SHP77 treated with DMSO at 0.1 percent for 48 hours (cell line): ENCODE measurements around the gene ASGR2.
"Not testable (repeated sequence)": the region's sequence is repeated elsewhere in the genome, so short reads cannot be mapped to it uniquely, and the experiment has no call there.

Source experiments
- DNase-seq: peaks from one replicate; lab custom pipeline; 2025; lab: John Stamatoyannopoulos, UW

The ASGR2 gene

GRCh38 chr17:7098802-7099459 lies 15.7 kb downstream of the ASGR2 start:
- DNase-seq = no peak

GRCh38 chr17:7097940-7098339 lies 16.7 kb downstream of the ASGR2 start:
- DNase-seq = no peak

GRCh38 chr17:7095625-7096024 lies 19.0 kb downstream of the ASGR2 start:
- DNase-seq = no peak

- DNase-seq = no peak
These were observed 20.0 kb downstream of the ASGR2 start for GRCh38 chr17:7094652-7095019.

DNA sequence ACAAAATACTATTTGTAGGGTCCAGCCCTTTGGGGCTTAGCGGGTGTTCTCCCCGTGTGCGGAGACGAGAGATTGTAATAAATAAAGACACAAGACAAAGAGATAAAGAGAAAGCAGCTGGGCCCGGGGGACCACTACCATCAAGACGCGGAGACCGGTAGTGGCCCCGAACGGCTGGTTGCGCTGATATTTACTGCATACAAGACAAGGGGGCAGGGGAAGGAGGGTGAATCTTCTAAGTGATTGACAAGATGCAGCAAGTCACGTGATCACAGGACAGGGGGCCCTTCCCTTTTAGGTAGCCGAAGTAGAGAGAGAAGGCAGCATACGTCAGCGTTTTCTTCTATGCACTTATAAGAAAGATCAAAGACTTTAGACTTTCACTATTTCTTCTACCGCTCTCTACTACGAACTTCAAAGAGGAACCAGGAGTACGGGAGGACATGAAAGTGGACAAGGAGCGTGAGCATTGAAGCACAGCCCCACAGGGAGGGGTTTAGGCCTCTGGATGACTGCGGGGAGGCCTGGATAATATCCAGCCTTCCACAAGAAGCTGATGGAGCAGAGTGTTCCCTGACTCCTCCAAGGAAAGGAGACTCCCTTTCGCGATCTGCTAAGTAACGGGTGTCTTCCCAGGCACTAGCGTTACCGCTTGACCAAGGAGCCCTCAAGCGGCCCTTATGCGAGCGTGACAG lies 23.2 kb downstream of the ASGR2 start:
- DNase-seq = not testable (repeated sequence)

DNA sequence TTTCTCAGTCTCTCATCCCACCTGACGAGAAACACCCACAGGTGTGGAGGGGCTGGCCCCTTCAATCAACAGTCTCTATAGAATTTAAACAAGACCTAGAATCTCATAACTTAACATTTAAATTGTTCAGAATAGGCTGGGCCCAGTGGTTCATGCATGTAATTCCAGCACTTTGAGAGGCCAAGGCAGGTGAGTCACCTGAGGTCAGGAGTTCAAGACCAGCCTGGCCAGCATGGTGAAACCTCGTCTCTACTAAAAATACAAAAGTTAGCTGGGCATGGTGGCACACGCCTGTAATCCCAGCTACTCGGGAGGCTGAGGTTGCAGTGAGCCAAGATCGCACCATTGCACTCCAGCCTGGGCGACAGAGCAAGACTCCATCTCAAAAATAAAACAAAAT lies 25.1 kb downstream of the ASGR2 start:
- not testable (repeated sequence) for DNase-seq

DNA sequence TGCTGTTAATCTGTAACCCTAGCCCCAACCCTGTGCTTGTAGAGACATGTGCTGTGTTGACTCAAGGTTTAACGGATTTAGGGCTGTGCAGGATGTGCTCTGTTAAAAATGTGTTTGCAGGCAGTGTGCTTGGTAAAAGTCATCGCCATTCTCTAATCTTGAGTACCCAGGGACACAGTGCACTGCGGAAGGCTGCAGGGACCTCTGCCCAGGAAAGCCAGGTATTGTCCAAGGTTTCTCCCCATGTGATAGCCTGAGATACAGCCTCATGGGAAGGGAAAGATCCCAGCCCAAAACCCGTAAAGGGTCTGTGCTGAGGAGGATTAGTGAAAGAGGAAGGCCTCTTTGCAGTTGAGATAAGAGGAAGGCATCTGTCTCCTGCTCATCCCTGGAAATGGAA lies 26.2 kb downstream of the ASGR2 start:
- not testable (repeated sequence) for DNase-seq

DNA sequence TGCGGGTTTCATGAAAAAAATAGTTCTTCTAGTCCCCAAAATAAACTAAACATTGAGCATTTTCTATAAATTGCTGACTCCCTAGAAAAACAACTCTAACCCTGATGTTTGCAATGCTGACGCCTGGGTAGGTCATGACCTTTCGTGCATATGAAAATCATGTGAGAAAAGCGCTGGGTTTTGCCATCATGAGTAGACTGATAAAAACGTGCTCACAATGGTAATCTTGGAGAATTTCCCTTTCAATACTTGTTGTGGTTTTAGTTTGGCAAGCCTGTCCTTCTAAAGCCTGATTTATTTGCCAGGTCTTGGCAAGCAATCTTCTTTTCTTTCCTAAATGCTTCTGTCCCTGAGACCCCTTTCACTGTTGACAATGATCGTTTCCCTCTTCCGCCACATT lies 30.5 kb downstream of the ASGR2 start:
- no peak for DNase-seq

DNA sequence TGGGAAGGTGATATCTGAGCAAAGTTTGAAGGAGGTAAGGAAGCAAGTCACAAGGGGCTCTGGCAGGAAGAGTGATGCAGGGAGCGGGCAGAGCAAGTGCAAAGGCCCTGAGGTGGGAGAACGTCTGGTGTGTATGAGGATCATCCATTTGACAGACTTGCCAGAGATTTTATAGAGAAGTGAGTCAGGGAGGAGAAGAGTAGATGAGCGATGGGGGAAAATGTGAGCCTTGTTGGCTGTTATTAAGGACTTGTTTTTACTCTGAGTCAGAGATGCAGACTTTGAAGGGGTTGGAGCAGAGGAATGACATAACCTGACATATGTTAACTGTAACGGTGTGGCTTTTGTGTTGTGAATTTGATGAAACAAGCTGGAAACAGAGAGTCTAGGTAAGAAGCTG lies 31.0 kb downstream of the ASGR2 start:
- no peak for DNase-seq

- DNase-seq = no peak
These were observed 33.1 kb downstream of the ASGR2 start for GRCh38 chr17:7081341-7082062.

DNA sequence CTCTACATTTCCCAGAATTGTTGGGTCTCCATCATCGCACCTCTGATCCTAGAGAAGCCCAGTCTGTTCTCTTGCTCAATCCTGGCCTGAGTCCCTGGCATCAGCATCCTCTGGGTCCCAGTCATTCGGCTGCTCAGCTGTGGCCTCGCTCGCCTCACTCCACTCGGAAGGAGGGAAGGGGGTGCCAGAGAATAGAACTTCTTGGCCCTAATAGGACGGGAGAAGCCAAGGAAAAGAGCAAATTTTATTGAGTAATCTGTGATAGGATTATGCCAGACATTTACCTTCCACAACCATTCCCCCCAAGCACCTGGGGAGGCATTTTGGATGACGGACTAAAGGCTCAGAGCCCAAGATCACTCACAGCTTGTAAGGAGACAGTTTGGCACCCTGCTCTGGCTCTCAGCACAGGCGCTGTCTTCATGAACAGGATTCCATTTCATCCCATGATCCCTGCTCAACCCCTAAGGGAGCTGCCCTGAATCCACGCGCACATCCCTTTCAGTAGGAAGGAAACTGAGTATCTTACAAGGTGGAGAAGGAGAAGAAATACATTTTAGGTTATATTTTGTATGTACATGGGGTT lies 34.1 kb downstream of the ASGR2 start:
- no peak for DNase-seq

- DNase-seq = no peak
These were observed 34.8 kb downstream of the ASGR2 start, which contains the start of gene CLEC10A for GRCh38 chr17:7079581-7080455. TSS of gene CLEC10A (minus strand) at chr17:7080251. CDS start at chr17:7078812, 1,439 bp downstream.

DNA sequence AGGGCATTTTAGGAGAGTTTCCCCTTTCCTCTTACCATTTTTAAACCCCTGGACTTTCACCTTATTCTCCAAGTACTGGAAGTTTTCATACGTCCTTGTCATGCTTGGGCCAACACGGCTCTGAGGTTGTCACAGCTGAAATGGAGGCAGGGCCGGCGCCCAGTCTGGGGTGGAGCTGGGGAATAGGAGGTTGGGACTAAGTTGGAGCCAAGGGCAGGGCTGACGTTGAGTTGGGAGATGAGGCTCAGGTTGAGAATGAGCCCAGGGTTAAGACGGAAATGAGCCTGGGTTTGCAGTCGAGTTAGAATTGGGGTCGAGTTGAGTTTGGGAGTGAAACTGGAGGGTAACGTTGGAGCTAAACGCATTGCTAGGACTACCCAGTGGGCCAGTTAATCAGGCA lies 35.9 kb downstream of the ASGR2 start:
- no peak for DNase-seq

DNA sequence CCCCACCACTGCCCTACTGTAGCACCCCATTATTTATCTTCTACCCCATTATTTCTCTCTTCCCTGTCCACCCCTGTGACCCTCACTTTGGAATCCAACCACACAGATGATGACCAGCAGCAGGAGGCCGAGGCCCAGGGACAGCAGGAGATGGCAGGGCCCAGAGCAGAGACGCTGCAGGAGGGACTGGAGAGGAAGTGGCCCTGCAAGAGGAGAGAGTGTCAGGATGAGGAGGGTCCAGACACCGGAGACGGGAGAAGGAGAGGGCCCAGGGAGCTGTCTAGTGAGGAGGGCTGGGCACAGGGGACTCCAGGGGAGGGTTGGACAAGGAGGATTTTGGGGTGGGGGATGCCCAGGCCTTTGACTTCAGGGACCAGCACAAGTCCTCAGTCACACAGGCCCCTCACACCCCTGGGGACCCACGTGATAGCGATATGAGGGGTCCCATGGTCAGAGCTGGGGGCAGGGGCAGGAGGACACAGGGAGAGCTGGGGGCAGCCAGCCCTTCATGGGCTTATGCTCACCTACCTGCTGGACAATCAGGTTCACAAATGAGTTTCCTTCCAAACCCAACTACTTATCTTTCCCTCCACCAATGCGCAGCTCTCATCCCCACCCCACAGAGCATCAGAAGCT lies 36.6 kb downstream of the ASGR2 start:
- no peak for DNase-seq

DNA sequence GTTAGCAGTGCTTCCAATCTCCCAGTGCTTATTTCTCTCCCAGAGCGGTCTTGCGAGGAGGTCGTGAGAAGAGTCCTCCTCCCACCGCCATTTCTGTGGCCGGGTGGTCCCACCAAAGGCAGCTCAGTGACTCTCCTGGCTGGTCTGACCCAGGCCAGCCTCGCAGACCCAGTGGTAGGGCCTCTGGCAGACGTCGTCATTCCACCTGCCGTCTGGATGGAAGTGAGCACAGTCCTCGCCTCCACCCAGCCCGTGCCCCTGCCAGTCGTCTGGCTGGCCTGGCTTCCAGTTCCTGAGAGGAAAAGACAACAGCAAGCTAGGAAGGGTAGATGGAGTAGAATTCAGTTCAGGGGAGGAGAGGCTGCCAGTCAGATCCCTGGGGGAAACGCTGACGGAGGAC lies 39.7 kb downstream of the ASGR2 start:
- DNase-seq = no peak

DNA sequence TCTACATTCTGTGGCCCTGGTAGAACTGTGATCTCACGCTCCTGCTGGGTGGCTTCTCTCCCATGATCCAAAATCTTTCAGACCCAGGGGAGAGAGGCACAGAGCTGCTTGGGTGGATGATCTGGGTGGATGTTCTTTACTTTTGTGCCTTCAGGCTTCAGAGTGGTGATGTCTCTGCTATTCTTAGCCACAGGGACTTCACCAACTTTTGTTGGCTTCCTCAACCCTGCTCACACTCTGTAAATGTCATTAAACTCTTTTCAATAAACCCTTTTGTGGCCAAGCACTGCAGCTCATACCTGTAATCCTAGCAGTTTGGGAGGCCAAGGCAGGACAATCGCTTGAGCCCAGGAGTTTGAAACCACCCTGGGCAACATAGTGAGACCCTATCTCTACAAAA lies 42.2 kb downstream of the ASGR2 start:
- no peak for DNase-seq

DNA sequence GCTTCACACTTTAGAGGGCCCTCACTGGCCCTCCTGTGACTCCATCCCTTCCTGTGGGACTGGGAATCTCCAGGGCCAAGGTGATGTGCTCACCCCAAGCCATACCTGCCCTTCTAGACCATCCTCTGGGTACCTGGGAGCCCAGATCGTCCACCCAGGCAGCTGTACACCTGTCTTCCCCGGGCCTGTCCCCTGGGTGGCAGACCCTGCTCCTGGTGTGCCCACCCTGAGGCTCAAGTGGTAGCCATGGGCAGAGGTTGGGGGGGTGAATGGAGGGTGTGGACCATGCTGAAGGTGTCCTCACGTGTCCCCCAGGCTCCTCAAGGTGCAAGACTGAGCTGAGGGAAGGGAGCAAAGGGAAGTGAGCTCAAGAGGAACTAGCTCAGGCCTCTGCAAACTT lies 43.9 kb downstream of the ASGR2 start:
- DNase-seq = no peak

DNA sequence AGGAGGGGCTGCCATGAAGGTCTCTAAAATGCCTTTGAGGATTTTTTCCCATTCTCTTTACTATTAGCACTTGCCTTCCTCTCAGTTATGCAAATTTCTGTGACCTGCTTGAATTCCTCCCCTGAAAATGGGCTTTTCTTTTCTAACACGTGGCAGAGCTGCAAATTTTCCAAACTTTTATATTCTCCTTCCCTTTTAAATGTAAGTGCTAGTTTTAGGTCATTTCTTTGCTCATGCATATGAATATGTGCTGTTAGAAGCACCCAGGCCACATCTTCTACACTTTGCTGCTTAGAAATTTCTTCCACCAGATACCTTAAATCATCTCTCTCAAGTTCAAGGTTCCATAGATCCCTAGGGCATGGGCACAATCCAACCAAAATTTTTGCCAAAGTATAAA lies 46.4 kb downstream of the ASGR2 start:
- DNase-seq = no peak

GRCh38 chr17:7067198-7067597 lies 47.4 kb downstream of the ASGR2 start:
- no peak for DNase-seq

GRCh38 chr17:7064261-7064660 lies 50.4 kb downstream of the ASGR2 start:
- DNase-seq = no peak

- no peak for DNase-seq
These were observed 51.0 kb downstream of the ASGR2 start for GRCh38 chr17:7063518-7064094.
